HepG2 (cell line): ENCODE data around the gene MED4. TPM values are rescaled to one million over a fixed set of nuclear protein-coding genes. Genes with fewer than 3 reads are reported as not detected.

Experiments used
- ATAC-seq: fragments of 200-7000 bp; cut with Tn5 transposase; 3 replicates; pipeline ENCODE4 v1.9.1; 2020; ENCODE audit warnings: mild to moderate bottlenecking, moderate library complexity
- BruUV-seq: library from RNA; stranded (reverse); fragments of 400-500 nt; replicated peaks from 2 replicates; lab custom pipeline; 2021; lab: Mats Ljungman, UMichigan
- CTCF ChIA-PET: fragments of 300-600 bp; formaldehyde crosslinking; extraction: SDS; loops from one replicate; lab custom pipeline; 2021; ENCODE audit warnings: low total read pairs, inconsistent platforms, low intra/inter-chr PET ratio; lab: Yijun Ruan, JAX
- POLR2A ChIA-PET: fragments of 350-600 bp; sonication (Branson Sonifier 250); formaldehyde crosslinking; loops from one replicate; lab custom pipeline; 2020; ENCODE audit warnings: antibody characterized with exemption, inconsistent platforms; lab: Yijun Ruan, JAX
- DNase-seq: peaks from one replicate; pipeline ENCODE4 v3.0.0-alpha.2; 2015; ENCODE audit warnings: low spot score
- FAIRE-seq: peaks from 3 replicates; lab custom pipeline; 2011; peaks lifted over from hg19 to GRCh38; lab: Jason Lieb, UNC
- H2AFZ ChIP-seq: one replicate; pipeline ENCODE4 v1.6.1; 2011; ENCODE audit warnings: low read length, inconsistent platforms
- H3K27ac ChIP-seq: fragments of 300-600 bp; 3 replicates; pipeline ENCODE4 v1.8.0; 2011; ENCODE audit warnings: mixed run types, mild to moderate bottlenecking, mixed read lengths, low read length, inconsistent platforms; ENCODE audit not compliant: insufficient read depth; ENCODE audit errors: extremely low read length
- H3K27me3 ChIP-seq, 2 experiments: fragments of 200-600 bp in 1 of 2; 2 replicates in 1 of 2; 3 replicates in 1 of 2; pipeline versions ENCODE4 v1.6.0 to v1.8.0; 2011; ENCODE audit warnings: low read length in 2 of 2, mild to moderate bottlenecking in 2 of 2, moderate library complexity in 2 of 2, inconsistent platforms in 1 of 2; ENCODE audit not compliant: insufficient read depth in 2 of 2, control insufficient read depth in 1 of 2
- H3K36me3 ChIP-seq, 2 experiments: fragments of 200-600 bp in 1 of 2; replicated peaks in 1 of 2; 2 replicates in 1 of 2; 3 replicates in 1 of 2; pipeline versions ENCODE4 v1.5.1 to v1.8.0; 2011; ENCODE audit warnings: low read length in 2 of 2, inconsistent platforms in 1 of 2; ENCODE audit not compliant: insufficient read depth in 2 of 2, control insufficient read depth in 1 of 2
- H3K4me1 ChIP-seq: 2 replicates; pipeline ENCODE4 v1.5.1; 2012; ENCODE audit warnings: low read length, inconsistent platforms; ENCODE audit not compliant: insufficient read depth
- H3K4me2 ChIP-seq: 2 replicates; pipeline ENCODE4 v1.6.0; 2011; ENCODE audit warnings: low read depth, low read length, inconsistent platforms
- H3K4me3 ChIP-seq, 3 experiments: fragments of 200-600 bp in 1 of 3; sonication (generic), shearing (Covaris generic) in 1 of 3; replicated peaks in 1 of 3; 2 replicates each; pipeline ENCODE4 v1.5.1; 2011 to 2016; ENCODE audit warnings: low read length in 3 of 3, inconsistent platforms in 2 of 3, low read depth in 2 of 3, mild to moderate bottlenecking in 2 of 3, control low read depth in 1 of 3, mixed read lengths in 1 of 3; ENCODE audit not compliant: insufficient read depth in 1 of 3
- H3K79me2 ChIP-seq: one replicate; pipeline ENCODE4 v1.6.1; 2011; ENCODE audit warnings: low read length, inconsistent platforms; ENCODE audit not compliant: insufficient read depth
- H3K9ac ChIP-seq: 2 replicates; pipeline ENCODE4 v1.6.0; 2011; ENCODE audit warnings: mild to moderate bottlenecking, low read depth, low read length, inconsistent platforms; ENCODE audit not compliant: insufficient read depth
- H3K9me3 ChIP-seq: 2 replicates; pipeline ENCODE4 v1.5.1; 2012; ENCODE audit warnings: mild to moderate bottlenecking, low read length
- H4K20me1 ChIP-seq: 2 replicates; pipeline ENCODE4 v1.6.0; 2011; ENCODE audit warnings: inconsistent platforms, mild to moderate bottlenecking, low read length, moderate library complexity; ENCODE audit not compliant: insufficient read depth
- FOSL2 ChIP-seq: sonication (generic); formaldehyde crosslinking; IDR thresholded peaks from 2 replicates; pipeline ENCODE4 v1.4.0; 2020; ENCODE audit warnings: missing genetic modification reagents
- PHB2 ChIP-seq: fragments of 450-650 bp; IDR thresholded peaks from 2 replicates; pipeline ENCODE4 v1.6.1; 2018; ENCODE audit not compliant: partially characterized antibody
- ZNF317 ChIP-seq: sonication (generic); formaldehyde crosslinking; IDR thresholded peaks from 2 replicates; pipeline ENCODE4 v1.5.0; 2020; ENCODE audit warnings: mild to moderate bottlenecking, missing genetic modification reagents
- ZNF549 ChIP-seq: sonication (generic); formaldehyde crosslinking; IDR thresholded peaks from 2 replicates; pipeline ENCODE4 v1.5.0; 2020; ENCODE audit warnings: missing genetic modification reagents
- ZNF879 ChIP-seq: sonication (generic); formaldehyde crosslinking; IDR thresholded peaks from 2 replicates; pipeline ENCODE4 v1.8.1; 2023; ENCODE audit warnings: missing genetic modification reagents
- WGBS: methylation state at CpG from one replicate; pipeline ENCODE4 v1.1.6; 2017; ENCODE audit warnings: low lambda C conversion rate; 5-methylcytosine and 5-hydroxymethylcytosine counted together
- in situ Hi-C: cut with HindIII; loops from 2 replicates; pipeline ENCODE4 v1.10.0; 2017; ENCODE audit warnings: low pct_unique_long_range_greater_than_20kb; ENCODE audit not compliant: extremely low pct_ligation_motif_present
- intact Hi-C: fragments of 100-400 bp; cut with micrococcal nuclease; formaldehyde crosslinking; loops from one replicate; pipeline ENCODE4 v1.10.0; 2022; ENCODE audit not compliant: unreplicated experiment
- polyA plus RNA-seq, 8 experiments: library from polyadenylated mRNA; depleted of rRNA in 3 of 8; stranded (reverse) in 7 of 8; unstranded in 1 of 8; fragments of >200 nt; fragmentation: Illumina TruSeq in 4 of 8; extraction: Trizol in 4 of 8; gene quantifications; 2 replicates each; pipeline versions ENCODE4 v1.2.1 to v1.2.3, GENCODE V29; 2011 to 2016; ENCODE audit warnings: low read depth in 4 of 8, missing spikeins in 1 of 8, mixed read lengths in 1 of 8; ENCODE audit not compliant: insufficient read depth in 1 of 8
- total RNA-seq, 5 experiments: library from RNA; depleted of rRNA; stranded (reverse); fragments of >200 nt; fragmentation: Illumina TruSeq; extraction: Trizol; gene quantifications; 2 replicates each; pipeline ENCODE4 v1.2.3, GENCODE V29; 2016; ENCODE audit warnings: low read depth in 1 of 5
- TF ChIP-seq, protein P1 (sequence below): sonication (generic); formaldehyde crosslinking; IDR thresholded peaks from 2 replicates; pipeline ENCODE4 v1.4.0; 2020; ENCODE audit warnings: missing genetic modification reagents, borderline replicate concordance

The MED4 gene
- total and polyA plus RNA-seq, 2 of the 13 experiments (the other 11 are each of a cell fraction or from before 2014, with no cell fraction given): 49.4 to 57.8 TPM

DNA sequence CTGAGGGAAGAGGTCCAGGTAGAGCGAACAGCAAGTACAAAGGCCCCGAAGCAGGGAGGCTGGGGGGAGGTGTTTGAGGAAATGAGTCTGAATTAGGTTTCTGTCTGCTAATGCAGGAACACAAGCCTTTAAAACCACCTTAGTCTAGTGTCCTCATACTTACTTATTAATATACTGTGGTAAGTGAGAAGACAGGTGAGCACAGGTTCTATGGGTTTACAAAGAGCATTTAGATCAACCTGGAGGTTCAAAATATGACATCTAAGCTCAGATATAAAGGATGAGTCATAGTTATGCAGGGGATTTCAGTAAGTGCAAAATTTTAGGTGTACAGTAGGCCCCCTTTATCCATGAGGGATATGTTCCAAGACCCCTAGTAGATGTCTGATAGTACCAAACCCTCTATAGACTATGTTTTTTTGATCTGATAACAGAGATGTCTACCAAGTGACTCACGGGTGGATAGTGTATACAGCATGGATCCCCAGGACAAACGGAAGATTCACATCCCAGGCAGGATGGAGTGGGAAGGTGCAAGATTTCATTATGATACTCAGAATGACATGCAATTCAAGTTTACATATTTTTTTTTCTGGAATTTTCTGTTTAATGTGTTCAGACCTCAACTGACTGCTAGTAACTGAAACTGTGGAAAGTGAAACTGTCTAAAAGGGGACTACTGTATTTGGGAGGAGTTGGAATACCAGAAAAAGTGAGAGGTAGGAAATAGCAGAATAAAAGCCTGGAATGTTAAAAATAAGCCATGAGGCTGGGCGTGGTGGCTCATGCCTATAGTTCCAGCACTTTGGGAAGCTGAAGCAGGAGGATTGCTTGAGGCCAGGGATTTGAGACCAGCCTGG, 18.2 kb upstream of the MED4 start:
- Histone ChIP-seq H2AFZ (no peak overlapping the region), H3K4me1 (peaks cover 84% of the 10 kb centered on the region), H3K27me3 (no peaks in the 10 kb centered on the region), H3K9ac (no peak overlapping the region), H3K79me2 (no peaks in the 10 kb centered on the region), H3K9me3 (no peaks in the 10 kb centered on the region), H4K20me1 (no peaks in the 10 kb centered on the region), H3K4me3 (peak overlapping the region in 1 of 3 experiments; percentile 24; a peak in 1 of 6 replicates), H3K4me2 (peak overlapping the region; percentile 58), H3K27ac (no peak overlapping the region), H3K36me3 (no peaks in the 10 kb centered on the region)
- BruUV-seq: no TSS peak
- FAIRE-seq (no peak), ATAC-seq (no peak; the same call in 2 of the 3 replicates), DNase-seq (no peak)
- TF ChIP-seq ZNF549 (CRISPR knock-in tag) (no peak), ZNF879 (CRISPR knock-in tag) (no peak), FOSL2 (CRISPR knock-in tag) (peak; percentile 35; the same call in 1 of the 2 replicates), PHB2 (no peak), ZNF317 (CRISPR knock-in tag) (no peak)
- TF ChIP-seq, protein P1, sequence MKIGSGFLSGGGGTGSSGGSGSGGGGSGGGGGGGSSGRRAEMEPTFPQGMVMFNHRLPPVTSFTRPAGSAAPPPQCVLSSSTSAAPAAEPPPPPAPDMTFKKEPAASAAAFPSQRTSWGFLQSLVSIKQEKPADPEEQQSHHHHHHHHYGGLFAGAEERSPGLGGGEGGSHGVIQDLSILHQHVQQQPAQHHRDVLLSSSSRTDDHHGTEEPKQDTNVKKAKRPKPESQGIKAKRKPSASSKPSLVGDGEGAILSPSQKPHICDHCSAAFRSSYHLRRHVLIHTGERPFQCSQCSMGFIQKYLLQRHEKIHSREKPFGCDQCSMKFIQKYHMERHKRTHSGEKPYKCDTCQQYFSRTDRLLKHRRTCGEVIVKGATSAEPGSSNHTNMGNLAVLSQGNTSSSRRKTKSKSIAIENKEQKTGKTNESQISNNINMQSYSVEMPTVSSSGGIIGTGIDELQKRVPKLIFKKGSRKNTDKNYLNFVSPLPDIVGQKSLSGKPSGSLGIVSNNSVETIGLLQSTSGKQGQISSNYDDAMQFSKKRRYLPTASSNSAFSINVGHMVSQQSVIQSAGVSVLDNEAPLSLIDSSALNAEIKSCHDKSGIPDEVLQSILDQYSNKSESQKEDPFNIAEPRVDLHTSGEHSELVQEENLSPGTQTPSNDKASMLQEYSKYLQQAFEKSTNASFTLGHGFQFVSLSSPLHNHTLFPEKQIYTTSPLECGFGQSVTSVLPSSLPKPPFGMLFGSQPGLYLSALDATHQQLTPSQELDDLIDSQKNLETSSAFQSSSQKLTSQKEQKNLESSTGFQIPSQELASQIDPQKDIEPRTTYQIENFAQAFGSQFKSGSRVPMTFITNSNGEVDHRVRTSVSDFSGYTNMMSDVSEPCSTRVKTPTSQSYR (CRISPR knock-in tag): peak; percentile 54; the same call in 1 of the 2 replicates
- intact Hi-C loops: no loop called here
- WGBS: 33% methylated on average over 5 of the region's 5 CpGs
- CTCF ChIA-PET: no interaction called here
- in situ Hi-C loops: loop anchor here (25.0 kb wide), 1 partner anchor 474 kb away; no protein-coding TSS in a partner anchor
- POLR2A ChIA-PET: no interaction called here
